ENCODE data around the gene SLC39A11. TPM values are rescaled to one million over a fixed set of nuclear protein-coding genes. Genes with fewer than 3 reads are reported as not detected.

The SLC39A11 gene
- total and polyA plus RNA-seq, 2 experiments from 2014 or later = 11.7 to 16.4 TPM

DNA sequence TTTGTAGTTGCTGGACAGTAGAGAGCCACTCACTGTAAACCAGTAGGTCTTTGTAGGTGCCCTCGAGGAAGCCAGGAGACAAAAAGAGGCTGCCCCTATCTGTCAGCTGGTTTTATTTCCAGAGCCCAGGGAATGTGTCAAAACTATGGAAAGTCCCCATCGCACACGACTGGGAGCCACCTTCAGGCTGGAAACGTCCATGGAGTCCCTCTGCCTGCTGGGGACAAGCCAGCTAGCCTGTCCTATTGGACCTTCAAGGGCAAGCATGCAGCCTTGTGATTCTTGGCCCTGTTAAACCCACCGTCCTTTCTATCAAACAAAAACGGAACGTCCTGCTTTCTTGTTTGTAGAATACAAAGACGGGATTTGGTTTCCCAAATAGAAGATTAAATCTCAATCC, 289.8 kb downstream of the SLC39A11 start:
- in situ Hi-C loops (cut with MboI) = no loop called here
- no peak overlapping the region for H3K27ac ChIP-seq
- no peaks in the 10 kb centered on the region for H4K20me1 ChIP-seq (ENCODE audit: insufficient read depth)
- no peak for TF ChIP-seq EZH2 (IDR thresholded peaks at IDR 0.05; ENCODE audit: insufficient read depth, poor library complexity, severe bottlenecking)
- no peak for TF ChIP-seq EZH2phosphoT487 (IDR thresholded peaks at IDR 0.05; ENCODE audit: insufficient read depth, low read depth)
- H3K9me2 ChIP-seq (ENCODE audit: insufficient read depth) = no peaks in the 10 kb centered on the region
- no peaks in the 10 kb centered on the region for H3K4me1 ChIP-seq (ENCODE audit: insufficient read depth)
- no peaks in the 10 kb centered on the region for H3F3A ChIP-seq (ENCODE audit: insufficient read depth)
- no peaks in the 10 kb centered on the region for H3K27me3 ChIP-seq (replicated peaks; ENCODE audit: insufficient read depth)
- H3K4me3 ChIP-seq = no peak overlapping the region
- no peak for DNase-seq
- H3K9ac ChIP-seq = no peak overlapping the region
- no peaks in the 10 kb centered on the region for H3K79me2 ChIP-seq (ENCODE audit: insufficient read depth)
- H3K9me3 ChIP-seq (ENCODE audit: low read depth) = no peaks in the 10 kb centered on the region
- no peak overlapping the region for H3K4me2 ChIP-seq (ENCODE audit: unreplicated experiment)
- 78 to 79% methylated on average over 7 to 8 of the region's 8 CpGs for WGBS, 2 experiments (ENCODE audit: low coverage in 1 of 2, low lambda C conversion rate in 2 of 2, missing lambda C conversion rate in 2 of 2)
- no peak overlapping the region for H2AFZ ChIP-seq
- H3K36me3 ChIP-seq (ENCODE audit: low read depth) = no peaks in the 10 kb centered on the region

DNA sequence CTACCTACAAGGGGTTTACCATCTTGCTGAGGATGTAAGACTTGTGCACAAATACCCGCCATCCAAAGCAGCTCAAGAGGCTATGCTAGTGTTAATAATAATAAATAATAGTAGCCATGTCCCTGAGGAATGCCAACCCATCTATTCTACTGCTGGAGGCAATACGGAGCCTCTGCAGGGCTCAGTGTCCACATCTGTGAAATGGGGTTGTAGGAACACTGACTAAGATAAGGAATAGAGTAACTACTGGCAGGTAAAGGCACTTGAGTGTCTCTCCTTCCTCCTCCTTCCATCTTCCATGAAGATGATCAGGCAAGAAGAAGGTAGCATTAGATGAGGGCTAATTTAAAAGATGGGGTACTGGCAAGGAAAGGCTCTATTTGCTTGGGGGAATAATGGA, 295.3 kb downstream of the SLC39A11 start:
- DNase-seq = no peak
- no peak overlapping the region for H3K9ac ChIP-seq

DNA sequence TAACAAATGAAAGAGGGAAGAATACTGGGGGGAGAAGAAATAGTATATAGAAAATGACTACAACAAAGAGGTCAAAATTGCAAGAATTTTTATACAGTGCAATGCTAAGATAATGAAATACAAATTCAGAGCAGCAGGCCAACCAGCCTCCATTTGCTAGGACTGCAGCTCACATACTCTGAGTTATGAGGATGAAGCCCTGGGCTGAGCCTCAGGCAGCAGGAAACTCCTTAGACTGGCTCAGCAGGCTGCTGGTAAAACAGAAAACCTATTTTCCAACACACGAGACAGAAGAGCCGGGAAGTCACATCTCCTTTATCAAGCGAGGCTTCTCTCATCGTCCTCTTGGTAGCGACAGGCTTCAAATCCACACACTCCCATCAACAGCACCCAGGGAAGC, 296.5 kb downstream of the SLC39A11 start:
- Histone ChIP-seq H3F3A (ENCODE audit: insufficient read depth) (no peaks in the 10 kb centered on the region), H2AFZ (no peak overlapping the region), H3K9ac (no peak overlapping the region), H3K79me2 (ENCODE audit: insufficient read depth) (no peaks in the 10 kb centered on the region), H3K27me3 (replicated peaks; ENCODE audit: insufficient read depth) (no peaks in the 10 kb centered on the region), H3K9me3 (ENCODE audit: low read depth) (no peaks in the 10 kb centered on the region), H3K4me1 (ENCODE audit: insufficient read depth) (no peaks in the 10 kb centered on the region), H3K4me3 (no peak overlapping the region), H3K4me2 (ENCODE audit: unreplicated experiment) (no peak overlapping the region), H3K9me2 (ENCODE audit: insufficient read depth) (no peaks in the 10 kb centered on the region), H3K27ac (no peak overlapping the region), H3K36me3 (ENCODE audit: low read depth) (no peaks in the 10 kb centered on the region), H4K20me1 (ENCODE audit: insufficient read depth) (no peaks in the 10 kb centered on the region)
- no peak for DNase-seq
- WGBS, 2 experiments (ENCODE audit: low coverage in 1 of 2, low lambda C conversion rate in 2 of 2, missing lambda C conversion rate in 2 of 2) = 93% methylated on average over 5 of the region's 5 CpGs
- TF ChIP-seq EZH2phosphoT487 (IDR thresholded peaks at IDR 0.05; ENCODE audit: insufficient read depth, low read depth) = no peak
- TF ChIP-seq EZH2 (IDR thresholded peaks at IDR 0.05; ENCODE audit: insufficient read depth, poor library complexity, severe bottlenecking) = no peak
- in situ Hi-C loops (cut with MboI) = no loop called here

More for the DNA sequence above, 295.3 kb downstream of the SLC39A11 start:
- H3K27ac ChIP-seq = no peak overlapping the region
- H3K4me2 ChIP-seq (ENCODE audit: unreplicated experiment) = no peak overlapping the region
- WGBS, 2 experiments (ENCODE audit: low coverage in 1 of 2, low lambda C conversion rate in 2 of 2, missing lambda C conversion rate in 2 of 2) = 84 to 88% methylated on average over 2 of the region's 2 CpGs
- H3K4me3 ChIP-seq = no peak overlapping the region
- H3K4me1 ChIP-seq (ENCODE audit: insufficient read depth) = no peaks in the 10 kb centered on the region
- no peaks in the 10 kb centered on the region for H3K9me2 ChIP-seq (ENCODE audit: insufficient read depth)
- no peaks in the 10 kb centered on the region for H4K20me1 ChIP-seq (ENCODE audit: insufficient read depth)
- H2AFZ ChIP-seq = no peak overlapping the region
- no peaks in the 10 kb centered on the region for H3K36me3 ChIP-seq (ENCODE audit: low read depth)
- TF ChIP-seq EZH2phosphoT487 (IDR thresholded peaks at IDR 0.05; ENCODE audit: insufficient read depth, low read depth) (no peak), EZH2 (IDR thresholded peaks at IDR 0.05; ENCODE audit: insufficient read depth, poor library complexity, severe bottlenecking) (no peak)
- H3F3A ChIP-seq (ENCODE audit: insufficient read depth) = no peaks in the 10 kb centered on the region
- H3K79me2 ChIP-seq (ENCODE audit: insufficient read depth) = no peaks in the 10 kb centered on the region
- H3K27me3 ChIP-seq (replicated peaks; ENCODE audit: insufficient read depth) = no peaks in the 10 kb centered on the region
- no peaks in the 10 kb centered on the region for H3K9me3 ChIP-seq (ENCODE audit: low read depth)
- in situ Hi-C loops (cut with MboI) = no loop called here

DNA sequence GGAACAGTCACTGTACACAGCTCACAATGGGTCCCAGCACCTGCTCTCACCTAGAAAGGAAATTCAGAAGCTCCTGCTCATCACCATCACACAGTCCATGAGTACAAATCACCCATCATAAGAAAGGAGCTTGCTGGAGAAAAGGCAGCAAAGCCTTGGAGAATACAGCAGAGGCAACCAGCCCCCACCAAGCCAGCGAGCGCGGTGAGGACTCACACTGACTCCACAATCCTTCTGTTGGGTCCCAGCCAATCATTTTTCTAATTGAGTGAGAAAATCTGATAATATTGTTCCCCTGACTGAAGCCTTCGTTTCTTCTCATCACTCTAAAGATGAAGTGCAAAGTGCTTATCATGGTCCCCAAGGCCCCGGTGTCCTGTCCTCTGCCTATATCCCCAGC, 298.3 kb downstream of the SLC39A11 start:
- H3K27ac ChIP-seq = no peak overlapping the region
- H3K9me2 ChIP-seq (ENCODE audit: insufficient read depth) = no peaks in the 10 kb centered on the region
- H3K4me1 ChIP-seq (ENCODE audit: insufficient read depth) = no peaks in the 10 kb centered on the region
- no peaks in the 10 kb centered on the region for H3K79me2 ChIP-seq (ENCODE audit: insufficient read depth)
- H3K4me2 ChIP-seq (ENCODE audit: unreplicated experiment) = no peak overlapping the region
- no peak overlapping the region for H2AFZ ChIP-seq
- 86 to 87% methylated on average over 5 of the region's 5 CpGs for WGBS, 2 experiments (ENCODE audit: low coverage in 1 of 2, low lambda C conversion rate in 2 of 2, missing lambda C conversion rate in 2 of 2)
- in situ Hi-C loops (cut with MboI) = no loop called here
- no peak overlapping the region for H3K9ac ChIP-seq
- H3K36me3 ChIP-seq (ENCODE audit: low read depth) = no peaks in the 10 kb centered on the region
- no peak for DNase-seq
- TF ChIP-seq EZH2 (IDR thresholded peaks at IDR 0.05; ENCODE audit: insufficient read depth, poor library complexity, severe bottlenecking) = no peak
- no peak for TF ChIP-seq EZH2phosphoT487 (IDR thresholded peaks at IDR 0.05; ENCODE audit: insufficient read depth, low read depth)
- no peaks in the 10 kb centered on the region for H3K9me3 ChIP-seq (ENCODE audit: low read depth)
- no peaks in the 10 kb centered on the region for H3F3A ChIP-seq (ENCODE audit: insufficient read depth)
- H3K4me3 ChIP-seq = no peak overlapping the region
- H4K20me1 ChIP-seq (ENCODE audit: insufficient read depth) = no peaks in the 10 kb centered on the region
- H3K27me3 ChIP-seq (replicated peaks; ENCODE audit: insufficient read depth) = no peaks in the 10 kb centered on the region

DNA sequence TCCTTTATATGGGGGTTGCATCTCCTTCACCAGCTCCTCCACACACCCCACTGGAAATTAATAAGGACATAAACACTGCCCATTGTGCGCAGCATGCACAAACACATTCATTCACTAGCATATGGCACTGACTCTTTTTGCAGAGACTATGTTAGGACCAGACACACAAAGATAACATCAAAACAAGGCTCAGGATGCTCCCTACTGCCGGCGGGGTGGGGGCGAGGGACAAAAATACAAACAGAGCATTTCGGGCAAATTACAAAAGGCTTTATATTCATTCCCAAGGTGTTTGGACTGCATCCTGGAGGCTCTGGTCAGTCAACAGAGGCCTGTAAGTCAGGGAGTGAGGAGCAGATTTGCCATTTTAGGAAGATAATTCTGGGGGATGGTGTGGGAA, 299.7 kb downstream of the SLC39A11 start:
- Histone ChIP-seq H2AFZ (no peak overlapping the region), H3K79me2 (ENCODE audit: insufficient read depth) (no peaks in the 10 kb centered on the region), H3K9me3 (ENCODE audit: low read depth) (no peaks in the 10 kb centered on the region), H3K9me2 (ENCODE audit: insufficient read depth) (no peaks in the 10 kb centered on the region), H3K36me3 (ENCODE audit: low read depth) (no peaks in the 10 kb centered on the region), H3F3A (ENCODE audit: insufficient read depth) (no peaks in the 10 kb centered on the region), H3K4me1 (ENCODE audit: insufficient read depth) (no peaks in the 10 kb centered on the region), H3K9ac (no peak overlapping the region), H4K20me1 (ENCODE audit: insufficient read depth) (no peaks in the 10 kb centered on the region), H3K27ac (no peak overlapping the region), H3K4me3 (no peak overlapping the region), H3K4me2 (ENCODE audit: unreplicated experiment) (no peak overlapping the region), H3K27me3 (replicated peaks; ENCODE audit: insufficient read depth) (no peaks in the 10 kb centered on the region)
- TF ChIP-seq EZH2 (IDR thresholded peaks at IDR 0.05; ENCODE audit: insufficient read depth, poor library complexity, severe bottlenecking) = no peak
- no peak for TF ChIP-seq EZH2phosphoT487 (IDR thresholded peaks at IDR 0.05; ENCODE audit: insufficient read depth, low read depth)
- in situ Hi-C loops (cut with MboI) = no loop called here
- 72 to 75% methylated on average over 5 of the region's 5 CpGs for WGBS, 2 experiments (ENCODE audit: low coverage in 1 of 2, low lambda C conversion rate in 2 of 2, missing lambda C conversion rate in 2 of 2)
- no peak for DNase-seq

Data from GM23248 (cell line).